Pons (tissue), 1 donor: ENCODE data around the gene LRRC26.
A peak's percentile ranks its signal among the peaks of the same experiment; 100 is the strongest.

Experiments used
- DNase-seq: peaks from one replicate; pipeline ENCODE4 v3.0.0-alpha.2; 2016; ENCODE audit warnings: low spot score

Gene LRRC26

GRCh38 chr9:137199411-137200121 is 29.7 kb upstream of the LRRC26 start:
- no peak for DNase-seq

GRCh38 chr9:137198902-137199283 is 29.0 kb upstream of the LRRC26 start:
- no peak for DNase-seq

- DNase-seq = no peak
These were observed 28.4 kb upstream of the LRRC26 start for GRCh38 chr9:137198051-137198901.

GRCh38 chr9:137195525-137196220 is 25.8 kb upstream of the LRRC26 start:
- DNase-seq = no peak

- DNase-seq = no peak
These were observed 25.1 kb upstream of the LRRC26 start for GRCh38 chr9:137194909-137195308.

GRCh38 chr9:137194388-137194787 is 24.5 kb upstream of the LRRC26 start:
- peak; percentile 83 for DNase-seq

- no peak for DNase-seq
These were observed 23.9 kb upstream of the LRRC26 start for GRCh38 chr9:137193771-137194170.

GRCh38 chr9:137192859-137193258 is 23.0 kb upstream of the LRRC26 start:
- DNase-seq = no peak

GRCh38 chr9:137192448-137192780 is 22.6 kb upstream of the LRRC26 start:
- no peak for DNase-seq

- peak; percentile 81 for DNase-seq
These were observed 22.0 kb upstream of the LRRC26 start for GRCh38 chr9:137191691-137192447.

- DNase-seq = no peak
These were observed 21.4 kb upstream of the LRRC26 start for GRCh38 chr9:137191245-137191644.

- DNase-seq = no peak
These were observed 20.5 kb upstream of the LRRC26 start for GRCh38 chr9:137190315-137190856.

- no peak for DNase-seq
These were observed 19.7 kb upstream of the LRRC26 start for GRCh38 chr9:137189297-137190295.

- peak; percentile 92 for DNase-seq
These were observed 18.8 kb upstream of the LRRC26 start, which contains the start of the genes ANAPC2 and SSNA1 for GRCh38 chr9:137188490-137189296. ANAPC2 (minus strand) TSS chr9:137188560; CDS start chr9:137188532, 28 bp downstream. SSNA1 (plus strand) TSS chr9:137188676; CDS start chr9:137188727, 51 bp downstream.

GRCh38 chr9:137188086-137188489 is 18.2 kb upstream of the LRRC26 start:
- DNase-seq = no peak

GRCh38 chr9:137187386-137187785 is 17.5 kb upstream of the LRRC26 start:
- DNase-seq = no peak

GRCh38 chr9:137186385-137186784 is 16.5 kb upstream of the LRRC26 start:
- DNase-seq = no peak

- DNase-seq = no peak
These were observed 16.1 kb upstream of the LRRC26 start for GRCh38 chr9:137185921-137186320.

GRCh38 chr9:137184881-137185660 is 15.2 kb upstream of the LRRC26 start:
- DNase-seq = no peak
